ENCODE data around the gene MLLT3.

Gene MLLT3

GRCh38 chr9:20384642-20385041 is 237.7 kb downstream of the MLLT3 start:
- TF ChIP-seq CTCF (IDR thresholded peaks at IDR 0.05; ENCODE audit: low read depth, low read length): no peak
- H3K4me3 ChIP-seq (ENCODE audit: low read depth, low read length): no peak overlapping the region

- no peak overlapping the region for H3K4me3 ChIP-seq (ENCODE audit: low read depth, low read length)
- no peak for TF ChIP-seq CTCF (IDR thresholded peaks at IDR 0.05; ENCODE audit: low read depth, low read length)
These were observed 239.7 kb downstream of the MLLT3 start for GRCh38 chr9:20382460-20383071.

- no peak overlapping the region for H3K4me3 ChIP-seq (ENCODE audit: low read depth, low read length)
- no peak for TF ChIP-seq CTCF (IDR thresholded peaks at IDR 0.05; ENCODE audit: low read depth, low read length)
These were observed 241.8 kb downstream of the MLLT3 start for GRCh38 chr9:20380546-20380945.

- no peak for TF ChIP-seq CTCF (IDR thresholded peaks at IDR 0.05; ENCODE audit: low read depth, low read length)
- no peak overlapping the region for H3K4me3 ChIP-seq (ENCODE audit: low read depth, low read length)
These were observed 242.5 kb downstream of the MLLT3 start for GRCh38 chr9:20379804-20380225.

GRCh38 chr9:20378851-20379250 is 243.4 kb downstream of the MLLT3 start:
- TF ChIP-seq CTCF (IDR thresholded peaks at IDR 0.05; ENCODE audit: low read depth, low read length): no peak
- H3K4me3 ChIP-seq (ENCODE audit: low read depth, low read length): no peak overlapping the region

GRCh38 chr9:20377790-20378189 is 244.5 kb downstream of the MLLT3 start:
- TF ChIP-seq CTCF (IDR thresholded peaks at IDR 0.05; ENCODE audit: low read depth, low read length): no peak
- no peak overlapping the region for H3K4me3 ChIP-seq (ENCODE audit: low read depth, low read length)

GRCh38 chr9:20376731-20377375 is 245.4 kb downstream of the MLLT3 start:
- no peak overlapping the region for H3K4me3 ChIP-seq (ENCODE audit: low read depth, low read length)
- no peak for TF ChIP-seq CTCF (IDR thresholded peaks at IDR 0.05; ENCODE audit: low read depth, low read length)

Measured in WI38 (cell line).